ENCODE data around the gene KRT2. TPM values are rescaled to one million over a fixed set of nuclear protein-coding genes. Genes with fewer than 3 reads are reported as not detected.

The KRT2 gene
- total RNA-seq, 1 experiment from 2014 or later = not detected

DNA sequence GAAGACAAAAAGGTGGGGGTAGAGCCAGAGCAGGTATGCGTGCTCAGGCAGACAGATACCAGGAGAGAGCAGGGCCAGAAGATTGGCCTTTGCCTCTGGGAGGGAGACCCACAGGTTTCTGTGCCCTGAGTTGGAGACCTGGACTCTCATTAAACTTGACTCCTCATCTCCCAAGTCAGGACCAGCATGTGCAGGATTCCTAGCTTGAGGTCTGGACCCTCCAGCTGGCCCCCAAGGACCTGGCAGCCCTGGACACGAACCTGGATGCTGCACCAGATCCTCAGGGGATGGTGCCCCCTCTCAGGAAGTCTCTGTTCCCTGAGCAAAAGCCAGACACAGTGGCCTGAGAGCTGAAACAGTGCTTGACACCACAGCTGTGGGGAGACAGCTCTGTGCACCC lies 23.2 kb downstream of the KRT2 start:
- TF ChIP-seq, protein P1, sequence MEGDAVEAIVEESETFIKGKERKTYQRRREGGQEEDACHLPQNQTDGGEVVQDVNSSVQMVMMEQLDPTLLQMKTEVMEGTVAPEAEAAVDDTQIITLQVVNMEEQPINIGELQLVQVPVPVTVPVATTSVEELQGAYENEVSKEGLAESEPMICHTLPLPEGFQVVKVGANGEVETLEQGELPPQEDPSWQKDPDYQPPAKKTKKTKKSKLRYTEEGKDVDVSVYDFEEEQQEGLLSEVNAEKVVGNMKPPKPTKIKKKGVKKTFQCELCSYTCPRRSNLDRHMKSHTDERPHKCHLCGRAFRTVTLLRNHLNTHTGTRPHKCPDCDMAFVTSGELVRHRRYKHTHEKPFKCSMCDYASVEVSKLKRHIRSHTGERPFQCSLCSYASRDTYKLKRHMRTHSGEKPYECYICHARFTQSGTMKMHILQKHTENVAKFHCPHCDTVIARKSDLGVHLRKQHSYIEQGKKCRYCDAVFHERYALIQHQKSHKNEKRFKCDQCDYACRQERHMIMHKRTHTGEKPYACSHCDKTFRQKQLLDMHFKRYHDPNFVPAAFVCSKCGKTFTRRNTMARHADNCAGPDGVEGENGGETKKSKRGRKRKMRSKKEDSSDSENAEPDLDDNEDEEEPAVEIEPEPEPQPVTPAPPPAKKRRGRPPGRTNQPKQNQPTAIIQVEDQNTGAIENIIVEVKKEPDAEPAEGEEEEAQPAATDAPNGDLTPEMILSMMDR (conservative IDR thresholded peaks at IDR 0.05) = no peak
- no peak for TF ChIP-seq EZH2 (IDR thresholded peaks at IDR 0.05; ENCODE audit: low read depth)
- Histone ChIP-seq H3K9me2 (ENCODE audit: insufficient read depth) (no peaks in the 10 kb centered on the region), H3F3A (ENCODE audit: insufficient read depth, low read depth) (no peaks in the 10 kb centered on the region), H4K20me1 (ENCODE audit: insufficient read depth) (no peaks in the 10 kb centered on the region), H3K4me1 (replicated peaks; ENCODE audit: insufficient read depth) (no peaks in the 10 kb centered on the region; the same call in 1 of the 2 replicates), H3K9me3 (ENCODE audit: insufficient read depth, low read depth) (no peaks in the 10 kb centered on the region), H3K4me3 (no peak overlapping the region), H3K36me3 (ENCODE audit: low read depth) (no peaks in the 10 kb centered on the region), H3K27ac (no peak overlapping the region), H3K79me2 (ENCODE audit: low read depth) (no peaks in the 10 kb centered on the region), H3K27me3 (ENCODE audit: insufficient read depth, low read depth) (no peaks in the 10 kb centered on the region), H3K4me2 (no peak overlapping the region), H2AFZ (no peak overlapping the region)
- POLR2A ChIA-PET (ENCODE audit: unreplicated experiment) = no interaction called here
- CTCF ChIA-PET = no interaction called here
- no peak for DNase-seq
- no TSS peak for BruUV-seq (replicated peaks)
- intact Hi-C loops (cut with micrococcal nuclease; ENCODE audit: unreplicated experiment) = no loop called here

DNA sequence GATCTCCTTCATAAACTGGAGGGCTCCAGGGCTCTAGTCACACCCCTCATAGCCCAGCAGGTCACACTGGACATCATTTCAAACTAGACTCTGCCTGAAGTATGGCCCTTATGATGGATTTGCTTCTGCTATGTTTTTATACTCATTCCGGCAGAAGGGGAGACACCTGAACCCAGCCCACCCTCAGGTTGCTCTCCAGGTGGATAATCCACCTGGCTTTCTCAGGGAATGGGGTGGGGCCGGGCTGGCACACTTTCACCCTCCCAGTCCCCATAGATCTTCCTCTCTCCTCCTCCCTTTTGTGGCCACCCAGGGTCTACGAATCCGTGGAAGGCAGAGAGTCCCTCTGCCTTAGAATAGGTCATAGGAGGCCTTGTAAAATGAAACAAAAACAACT lies 23.9 kb downstream of the KRT2 start:
- Histone ChIP-seq H3K4me2 (no peak overlapping the region), H3K4me1 (replicated peaks; ENCODE audit: insufficient read depth) (no peaks in the 10 kb centered on the region; the same call in 1 of the 2 replicates), H3K79me2 (ENCODE audit: low read depth) (no peaks in the 10 kb centered on the region), H2AFZ (no peak overlapping the region), H3K27ac (no peak overlapping the region), H3K9me2 (ENCODE audit: insufficient read depth) (no peaks in the 10 kb centered on the region), H3K36me3 (ENCODE audit: low read depth) (no peaks in the 10 kb centered on the region), H3K9me3 (ENCODE audit: insufficient read depth, low read depth) (no peaks in the 10 kb centered on the region), H3K4me3 (no peak overlapping the region), H3F3A (ENCODE audit: insufficient read depth, low read depth) (no peaks in the 10 kb centered on the region), H4K20me1 (ENCODE audit: insufficient read depth) (no peaks in the 10 kb centered on the region), H3K27me3 (ENCODE audit: insufficient read depth, low read depth) (no peaks in the 10 kb centered on the region)
- no TSS peak for BruUV-seq (replicated peaks)
- POLR2A ChIA-PET (ENCODE audit: unreplicated experiment) = no interaction called here
- CTCF ChIA-PET = no interaction called here
- DNase-seq = no peak
- TF ChIP-seq, protein P1 (conservative IDR thresholded peaks at IDR 0.05) = no peak
- no peak for TF ChIP-seq EZH2 (IDR thresholded peaks at IDR 0.05; ENCODE audit: low read depth)
- intact Hi-C loops (cut with micrococcal nuclease; ENCODE audit: unreplicated experiment) = no loop called here

DNA sequence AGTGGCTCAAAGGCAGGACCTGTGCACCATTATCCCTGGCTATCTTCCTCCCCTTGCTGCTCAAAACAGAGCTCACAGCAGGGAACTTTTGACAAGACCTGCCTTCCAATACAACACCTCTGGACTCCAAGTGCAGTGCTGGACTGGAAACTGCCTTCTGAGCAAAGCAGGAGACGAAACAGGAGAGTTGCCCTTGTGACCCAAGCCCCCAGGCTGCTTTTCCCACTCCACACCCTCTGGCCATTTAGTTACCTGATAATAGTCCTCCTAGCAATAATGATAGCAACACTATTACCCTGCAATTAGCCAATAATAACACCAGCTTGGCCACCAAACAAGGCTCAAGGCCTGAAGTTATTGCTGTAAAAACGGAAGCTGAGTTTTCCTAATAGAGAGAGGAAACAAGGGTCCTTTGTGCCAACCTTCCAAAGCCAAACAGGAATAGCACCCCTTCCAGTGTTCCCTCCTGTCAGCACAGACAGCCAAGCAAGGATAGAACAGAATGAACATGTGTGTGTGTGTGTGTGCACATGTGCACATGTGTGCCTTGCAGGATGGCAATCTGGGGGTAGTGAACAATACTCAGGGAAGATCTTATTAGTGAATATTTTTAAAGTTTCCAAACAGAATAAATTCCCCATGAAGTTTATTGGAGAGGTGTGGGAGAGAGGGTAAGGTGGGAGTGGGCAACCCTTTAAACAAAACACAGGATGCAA lies 24.5 kb downstream of the KRT2 start:
- ChIA-PET POLR2A (ENCODE audit: unreplicated experiment) (no interaction called here), CTCF (no interaction called here)
- Histone ChIP-seq H2AFZ (no peak overlapping the region), H3K4me3 (no peak overlapping the region), H3K9me3 (ENCODE audit: insufficient read depth, low read depth) (no peaks in the 10 kb centered on the region), H3K4me2 (no peak overlapping the region), H3K27me3 (ENCODE audit: insufficient read depth, low read depth) (no peaks in the 10 kb centered on the region), H3K4me1 (replicated peaks; ENCODE audit: insufficient read depth) (no peaks in the 10 kb centered on the region; the same call in 1 of the 2 replicates), H4K20me1 (ENCODE audit: insufficient read depth) (no peaks in the 10 kb centered on the region), H3K27ac (no peak overlapping the region), H3F3A (ENCODE audit: insufficient read depth, low read depth) (no peaks in the 10 kb centered on the region), H3K9me2 (ENCODE audit: insufficient read depth) (no peaks in the 10 kb centered on the region), H3K36me3 (ENCODE audit: low read depth) (no peaks in the 10 kb centered on the region), H3K79me2 (ENCODE audit: low read depth) (no peaks in the 10 kb centered on the region)
- no TSS peak for BruUV-seq (replicated peaks)
- intact Hi-C loops (cut with micrococcal nuclease; ENCODE audit: unreplicated experiment) = no loop called here
- TF ChIP-seq, protein P1 (conservative IDR thresholded peaks at IDR 0.05) = no peak
- no peak for TF ChIP-seq EZH2 (IDR thresholded peaks at IDR 0.05; ENCODE audit: low read depth)
- no peak for DNase-seq
